HepG2 (cell line): ENCODE data around the gene TRPM1. TPM values are rescaled to one million over a fixed set of nuclear protein-coding genes. Genes with fewer than 3 reads are reported as not detected.

ENCODE experiments used
- CEBPB ChIP-seq: IDR thresholded peaks from 2 replicates; pipeline ENCODE4 v1.6.1; 2011; ENCODE audit warnings: low read depth, low read length, improper control_type of control experiment, borderline replicate concordance
- CREB1 ChIP-seq, 2 experiments: fragments of 450-650 bp in 1 of 2; IDR thresholded peaks; 2 replicates each; pipeline ENCODE4 v1.6.1; 2016 to 2017; ENCODE audit warnings: control low read depth in 1 of 2, mild to moderate bottlenecking in 1 of 2, missing compliant biosample characterization in 1 of 2, missing genetic modification characterization in 1 of 2
- EZH2 ChIP-seq: conservative IDR thresholded peaks from 2 replicates; pipeline ENCODE4 v1.6.1; 2012; ENCODE audit warnings: mild to moderate bottlenecking, low read depth, low read length, moderate library complexity
- FOXA1 ChIP-seq, 2 experiments: fragments of 450-650 bp in 1 of 2; sonication (generic) in 1 of 2; formaldehyde crosslinking in 1 of 2; IDR thresholded peaks; 2 replicates each; pipeline versions ENCODE4 v1.4.0 to v1.6.1; 2016 to 2020; ENCODE audit warnings: missing genetic modification reagents in 1 of 2
- FOXK2 ChIP-seq: fragments of 450-650 bp; IDR thresholded peaks from 2 replicates; pipeline ENCODE4 v1.6.1; 2016
- GATAD2A ChIP-seq: IDR thresholded peaks from 2 replicates; pipeline ENCODE4 v1.6.1; 2016
- HNF4A ChIP-seq: sonication (generic); formaldehyde crosslinking; IDR thresholded peaks from 2 replicates; pipeline ENCODE4 v1.4.0; 2020; ENCODE audit warnings: missing genetic modification reagents
- HNF4G ChIP-seq, 2 experiments: sonication (generic) in 1 of 2; formaldehyde crosslinking in 1 of 2; IDR thresholded peaks; 2 replicates each; pipeline versions ENCODE4 v1.4.0 to v1.6.1; 2011 to 2020; ENCODE audit warnings: borderline replicate concordance in 2 of 2, low read depth in 2 of 2, mild to moderate bottlenecking in 2 of 2, low read length in 1 of 2, missing genetic modification reagents in 1 of 2, moderate library complexity in 1 of 2
- HNRNPLL ChIP-seq: fragments of 200-400 bp; formaldehyde crosslinking; IDR thresholded peaks from 2 replicates; pipeline ENCODE4 v1.6.1; 2017; ENCODE audit warnings: mild to moderate bottlenecking, low read depth, low read length; ENCODE audit not compliant: poor library complexity, severe bottlenecking
- KDM3A ChIP-seq: IDR thresholded peaks from 2 replicates; pipeline ENCODE4 v1.6.1; 2018; ENCODE audit warnings: low read depth, missing compliant biosample characterization
- NAIF1 ChIP-seq: sonication (generic); formaldehyde crosslinking; IDR thresholded peaks from 2 replicates; pipeline ENCODE4 v1.5.0; 2020; ENCODE audit warnings: mild to moderate bottlenecking, missing genetic modification reagents, borderline replicate concordance
- NR2F2 ChIP-seq: IDR thresholded peaks from 2 replicates; pipeline ENCODE4 v1.6.1; 2012; ENCODE audit warnings: low read depth, inconsistent platforms, borderline replicate concordance
- NR3C1 ChIP-seq: sonication (generic); formaldehyde crosslinking; IDR thresholded peaks from 2 replicates; pipeline ENCODE4 v1.4.0; 2020; ENCODE audit warnings: missing genetic modification reagents
- SALL1 ChIP-seq: sonication (generic); formaldehyde crosslinking; IDR thresholded peaks from 2 replicates; pipeline ENCODE4 v1.8.0; 2022; ENCODE audit warnings: mild to moderate bottlenecking, missing genetic modification reagents
- SMYD3 ChIP-seq: sonication (generic); formaldehyde crosslinking; IDR thresholded peaks from 2 replicates; pipeline ENCODE4 v1.8.1; 2023; ENCODE audit warnings: mild to moderate bottlenecking, missing genetic modification reagents
- SP2 ChIP-seq: sonication (generic); formaldehyde crosslinking; IDR thresholded peaks from 2 replicates; pipeline ENCODE4 v1.5.1; 2020; ENCODE audit warnings: mild to moderate bottlenecking, missing genetic modification reagents
- SRSF4 ChIP-seq: fragments of 200-400 bp; formaldehyde crosslinking; IDR thresholded peaks from one replicate; pipeline ENCODE4 v1.6.1; 2018; ENCODE audit warnings: mild to moderate bottlenecking, low read depth, low read length, moderate library complexity; ENCODE audit not compliant: poor library complexity, severe bottlenecking
- U2AF1 ChIP-seq: fragments of 200-400 bp; formaldehyde crosslinking; optimal IDR thresholded peaks from 2 replicates; pipeline ENCODE3; 2017; ENCODE audit warnings: mild to moderate bottlenecking, low read depth, low read length
- ZNF124 ChIP-seq: sonication (generic); formaldehyde crosslinking; IDR thresholded peaks from 2 replicates; pipeline ENCODE4 v1.4.0; 2020; ENCODE audit warnings: missing genetic modification reagents
- ZNF260 ChIP-seq: sonication (generic); formaldehyde crosslinking; IDR thresholded peaks from 2 replicates; pipeline ENCODE4 v1.4.0; 2020; ENCODE audit warnings: missing genetic modification reagents, low read depth, mild to moderate bottlenecking, borderline replicate concordance
- ZNF446 ChIP-seq: sonication (generic); formaldehyde crosslinking; IDR thresholded peaks from 2 replicates; pipeline ENCODE4 v1.5.0; 2020; ENCODE audit warnings: mild to moderate bottlenecking, missing genetic modification reagents
- ZNF780A ChIP-seq: sonication (generic); formaldehyde crosslinking; IDR thresholded peaks from 2 replicates; pipeline ENCODE4 v1.8.0; 2022; ENCODE audit warnings: mild to moderate bottlenecking, missing genetic modification reagents, moderate library complexity
- ZSCAN21 ChIP-seq: sonication (generic); formaldehyde crosslinking; IDR thresholded peaks from 2 replicates; pipeline ENCODE4 v1.8.0; 2022; ENCODE audit warnings: mild to moderate bottlenecking, missing genetic modification reagents, moderate library complexity, borderline replicate concordance
- polyA plus RNA-seq, 8 experiments: library from polyadenylated mRNA; depleted of rRNA in 3 of 8; stranded (reverse) in 7 of 8; unstranded in 1 of 8; fragments of >200 nt; fragmentation: Illumina TruSeq in 4 of 8; extraction: Trizol in 4 of 8; gene quantifications; 2 replicates each; pipeline versions ENCODE4 v1.2.1 to v1.2.3, GENCODE V29; 2011 to 2016; ENCODE audit warnings: low read depth in 4 of 8, missing spikeins in 1 of 8, mixed read lengths in 1 of 8; ENCODE audit not compliant: insufficient read depth in 1 of 8
- total RNA-seq, 5 experiments: library from RNA; depleted of rRNA; stranded (reverse); fragments of >200 nt; fragmentation: Illumina TruSeq; extraction: Trizol; gene quantifications; 2 replicates each; pipeline ENCODE4 v1.2.3, GENCODE V29; 2016; ENCODE audit warnings: low read depth in 1 of 5
- TF ChIP-seq, protein P1 (sequence below): sonication (generic); formaldehyde crosslinking; IDR thresholded peaks from 2 replicates; pipeline ENCODE4 v1.4.0; 2020; ENCODE audit warnings: mild to moderate bottlenecking, missing genetic modification reagents, borderline replicate concordance
- TF ChIP-seq, protein P2 (sequence below): fragments of 450-650 bp; IDR thresholded peaks from 2 replicates; pipeline ENCODE4 v1.6.1; 2017

TRPM1 gene
- total and polyA plus RNA-seq, 2 of the 13 experiments (the other 11 are each of a cell fraction or from before 2014, with no cell fraction given), result not detected

DNA sequence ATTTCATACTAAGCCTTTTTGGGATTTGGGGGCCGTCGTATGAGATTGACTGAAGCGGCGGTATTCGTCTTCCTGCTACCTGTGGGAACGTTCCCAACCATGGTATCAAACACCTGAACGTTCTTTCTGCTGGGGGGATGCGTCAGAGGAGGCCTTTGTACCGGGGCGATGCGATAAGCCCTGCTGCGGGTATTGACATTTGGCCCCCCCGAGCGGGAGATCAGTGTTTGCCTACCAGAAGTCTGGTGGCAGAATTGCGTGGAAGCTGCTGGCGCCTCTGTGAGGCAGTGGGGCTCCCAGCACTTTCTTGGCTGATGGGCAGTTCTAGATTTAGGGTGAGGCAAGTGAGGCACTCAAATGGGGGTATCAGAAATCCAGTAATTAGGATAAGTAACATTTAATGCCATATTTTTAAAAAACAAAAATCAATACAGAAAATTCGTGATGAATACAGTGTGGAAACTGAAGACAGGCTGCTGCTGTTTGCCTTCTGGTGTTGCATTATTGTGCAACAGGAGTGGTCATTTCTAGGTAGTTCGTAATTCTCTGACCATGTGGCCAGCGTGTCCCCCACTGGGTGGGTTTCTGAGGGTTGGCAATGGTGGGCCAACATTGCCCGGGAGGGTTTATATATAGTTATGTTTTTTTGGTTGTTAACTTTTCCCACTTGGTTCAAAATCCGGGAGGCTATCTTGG, 12.7 kb downstream of the TRPM1 start (continued):
- TF ChIP-seq HNF4G (IDR thresholded peaks at IDR 0.05; ENCODE audit: borderline replicate concordance, low read depth, low read length) (peak; percentile 49; the same call in 1 of the 2 replicates), HNF4G (CRISPR knock-in tag; IDR thresholded peaks at IDR 0.05; ENCODE audit: borderline replicate concordance, low read depth) (no peak), HNRNPLL (no peak), ZNF780A (CRISPR knock-in tag) (no peak), ZNF124 (no peak), NR3C1 (CRISPR knock-in tag) (no peak), SALL1 (CRISPR knock-in tag) (0 out of 2 replicates have a peak, but pooled peaks have one; percentile 46), HNF4A (CRISPR knock-in tag) (peak; percentile 73), EZH2 (no peak), NR2F2 (no peak), NAIF1 (CRISPR knock-in tag) (no peak), SRSF4 (no peak), ZNF446 (no peak), SMYD3 (CRISPR knock-in tag) (no peak), ZNF260 (CRISPR knock-in tag) (no peak), ZSCAN21 (CRISPR knock-in tag) (no peak), CREB1 (IDR thresholded peaks at IDR 0.05) (no peak), CREB1 (CRISPR knock-in tag; IDR thresholded peaks at IDR 0.05) (peak; percentile 52; the same call in 1 of the 2 replicates), GATAD2A (peak; percentile 44; the same call in 1 of the 2 replicates), FOXA1 (IDR thresholded peaks at IDR 0.05) (no peak), FOXA1 (CRISPR knock-in tag; IDR thresholded peaks at IDR 0.05) (peak; percentile 58), KDM3A (CRISPR knock-in tag) (no peak), CEBPB (peak; percentile 98), FOXK2 (no peak), U2AF1 (no peak), SP2 (0 out of 2 replicates have a peak, but pooled peaks have one; percentile 22)
- TF ChIP-seq, protein P1, sequence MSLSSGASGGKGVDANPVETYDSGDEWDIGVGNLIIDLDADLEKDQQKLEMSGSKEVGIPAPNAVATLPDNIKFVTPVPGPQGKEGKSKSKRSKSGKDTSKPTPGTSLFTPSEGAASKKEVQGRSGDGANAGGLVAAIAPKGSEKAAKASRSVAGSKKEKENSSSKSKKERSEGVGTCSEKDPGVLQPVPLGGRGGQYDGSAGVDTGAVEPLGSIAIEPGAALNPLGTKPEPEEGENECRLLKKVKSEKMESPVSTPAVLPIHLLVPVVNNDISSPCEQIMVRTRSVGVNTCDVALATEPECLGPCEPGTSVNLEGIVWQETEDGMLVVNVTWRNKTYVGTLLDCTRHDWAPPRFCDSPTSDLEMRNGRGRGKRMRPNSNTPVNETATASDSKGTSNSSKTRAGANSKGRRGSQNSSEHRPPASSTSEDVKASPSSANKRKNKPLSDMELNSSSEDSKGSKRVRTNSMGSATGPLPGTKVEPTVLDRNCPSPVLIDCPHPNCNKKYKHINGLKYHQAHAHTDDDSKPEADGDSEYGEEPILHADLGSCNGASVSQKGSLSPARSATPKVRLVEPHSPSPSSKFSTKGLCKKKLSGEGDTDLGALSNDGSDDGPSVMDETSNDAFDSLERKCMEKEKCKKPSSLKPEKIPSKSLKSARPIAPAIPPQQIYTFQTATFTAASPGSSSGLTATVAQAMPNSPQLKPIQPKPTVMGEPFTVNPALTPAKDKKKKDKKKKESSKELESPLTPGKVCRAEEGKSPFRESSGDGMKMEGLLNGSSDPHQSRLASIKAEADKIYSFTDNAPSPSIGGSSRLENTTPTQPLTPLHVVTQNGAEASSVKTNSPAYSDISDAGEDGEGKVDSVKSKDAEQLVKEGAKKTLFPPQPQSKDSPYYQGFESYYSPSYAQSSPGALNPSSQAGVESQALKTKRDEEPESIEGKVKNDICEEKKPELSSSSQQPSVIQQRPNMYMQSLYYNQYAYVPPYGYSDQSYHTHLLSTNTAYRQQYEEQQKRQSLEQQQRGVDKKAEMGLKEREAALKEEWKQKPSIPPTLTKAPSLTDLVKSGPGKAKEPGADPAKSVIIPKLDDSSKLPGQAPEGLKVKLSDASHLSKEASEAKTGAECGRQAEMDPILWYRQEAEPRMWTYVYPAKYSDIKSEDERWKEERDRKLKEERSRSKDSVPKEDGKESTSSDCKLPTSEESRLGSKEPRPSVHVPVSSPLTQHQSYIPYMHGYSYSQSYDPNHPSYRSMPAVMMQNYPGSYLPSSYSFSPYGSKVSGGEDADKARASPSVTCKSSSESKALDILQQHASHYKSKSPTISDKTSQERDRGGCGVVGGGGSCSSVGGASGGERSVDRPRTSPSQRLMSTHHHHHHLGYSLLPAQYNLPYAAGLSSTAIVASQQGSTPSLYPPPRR (CRISPR knock-in tag), result no peak
- TF ChIP-seq, protein P2, sequence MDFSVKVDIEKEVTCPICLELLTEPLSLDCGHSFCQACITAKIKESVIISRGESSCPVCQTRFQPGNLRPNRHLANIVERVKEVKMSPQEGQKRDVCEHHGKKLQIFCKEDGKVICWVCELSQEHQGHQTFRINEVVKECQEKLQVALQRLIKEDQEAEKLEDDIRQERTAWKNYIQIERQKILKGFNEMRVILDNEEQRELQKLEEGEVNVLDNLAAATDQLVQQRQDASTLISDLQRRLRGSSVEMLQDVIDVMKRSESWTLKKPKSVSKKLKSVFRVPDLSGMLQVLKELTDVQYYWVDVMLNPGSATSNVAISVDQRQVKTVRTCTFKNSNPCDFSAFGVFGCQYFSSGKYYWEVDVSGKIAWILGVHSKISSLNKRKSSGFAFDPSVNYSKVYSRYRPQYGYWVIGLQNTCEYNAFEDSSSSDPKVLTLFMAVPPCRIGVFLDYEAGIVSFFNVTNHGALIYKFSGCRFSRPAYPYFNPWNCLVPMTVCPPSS, result no peak
